ENCODE results near the gene CANT1. TPM values are rescaled to one million over a fixed set of nuclear protein-coding genes. Genes with fewer than 3 reads are reported as not detected.

CANT1 gene
- total RNA-seq, 1 experiment from 2014 or later = 97.1 TPM

DNA sequence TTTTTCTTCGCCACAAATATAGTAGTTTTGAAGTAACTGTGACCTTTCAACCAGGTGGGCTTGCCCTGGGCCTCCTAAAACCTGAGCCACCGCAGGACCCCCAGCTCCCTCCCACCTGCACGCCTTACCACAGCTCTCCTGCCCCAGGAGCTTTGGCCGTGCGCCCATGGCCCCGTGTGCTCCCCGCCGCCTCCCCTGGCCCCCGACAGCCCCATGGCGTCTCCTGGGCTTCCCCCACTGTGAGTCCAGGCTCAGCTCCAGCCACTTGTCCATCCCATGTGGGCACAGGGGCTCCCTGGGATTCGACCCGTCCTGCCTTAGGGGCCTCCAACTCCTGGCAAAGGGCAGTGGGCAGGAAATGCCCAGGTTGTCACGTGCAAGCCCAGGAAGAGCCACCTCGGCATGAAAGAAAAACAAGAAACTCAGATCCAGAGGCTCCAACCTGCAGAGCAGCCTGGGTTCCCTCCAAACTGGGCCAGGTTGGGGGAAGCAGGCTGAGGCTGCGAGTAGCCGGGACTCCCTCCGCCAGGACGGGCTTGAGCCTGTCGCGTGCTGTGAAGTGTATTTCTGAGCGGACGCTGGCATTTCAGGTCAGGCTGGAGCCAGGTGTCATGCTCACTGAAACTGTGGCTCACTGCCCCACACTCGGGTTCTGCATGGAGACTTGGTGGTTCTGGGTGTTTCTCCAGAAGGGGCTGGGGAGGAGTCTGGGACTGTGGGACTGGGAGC lies 35.6 kb downstream of the CANT1 start:
- H3K4me2 ChIP-seq (ENCODE audit: low read length) = no peak overlapping the region
- intact Hi-C loops (cut with micrococcal nuclease) = no loop called here
- TF ChIP-seq RAD21 (IDR thresholded peaks at IDR 0.05; ENCODE audit: low read depth) = no peak
- TF ChIP-seq CEBPB (IDR thresholded peaks at IDR 0.05; ENCODE audit: low read depth) = no peak
- no peak for TF ChIP-seq ELF1 (IDR thresholded peaks at IDR 0.05; ENCODE audit: borderline replicate concordance, low read depth)
- TF ChIP-seq SP1 (IDR thresholded peaks at IDR 0.05; ENCODE audit: low read depth) = no peak
- TF ChIP-seq, protein P1, sequence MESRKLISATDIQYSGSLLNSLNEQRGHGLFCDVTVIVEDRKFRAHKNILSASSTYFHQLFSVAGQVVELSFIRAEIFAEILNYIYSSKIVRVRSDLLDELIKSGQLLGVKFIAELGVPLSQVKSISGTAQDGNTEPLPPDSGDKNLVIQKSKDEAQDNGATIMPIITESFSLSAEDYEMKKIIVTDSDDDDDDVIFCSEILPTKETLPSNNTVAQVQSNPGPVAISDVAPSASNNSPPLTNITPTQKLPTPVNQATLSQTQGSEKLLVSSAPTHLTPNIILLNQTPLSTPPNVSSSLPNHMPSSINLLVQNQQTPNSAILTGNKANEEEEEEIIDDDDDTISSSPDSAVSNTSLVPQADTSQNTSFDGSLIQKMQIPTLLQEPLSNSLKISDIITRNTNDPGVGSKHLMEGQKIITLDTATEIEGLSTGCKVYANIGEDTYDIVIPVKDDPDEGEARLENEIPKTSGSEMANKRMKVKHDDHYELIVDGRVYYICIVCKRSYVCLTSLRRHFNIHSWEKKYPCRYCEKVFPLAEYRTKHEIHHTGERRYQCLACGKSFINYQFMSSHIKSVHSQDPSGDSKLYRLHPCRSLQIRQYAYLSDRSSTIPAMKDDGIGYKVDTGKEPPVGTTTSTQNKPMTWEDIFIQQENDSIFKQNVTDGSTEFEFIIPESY (IDR thresholded peaks at IDR 0.05; ENCODE audit: extremely low read depth, insufficient replicate concordance, low read length) = no peak
- TF ChIP-seq, protein P2, sequence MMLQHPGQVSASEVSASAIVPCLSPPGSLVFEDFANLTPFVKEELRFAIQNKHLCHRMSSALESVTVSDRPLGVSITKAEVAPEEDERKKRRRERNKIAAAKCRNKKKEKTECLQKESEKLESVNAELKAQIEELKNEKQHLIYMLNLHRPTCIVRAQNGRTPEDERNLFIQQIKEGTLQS (IDR thresholded peaks at IDR 0.05) = no peak
- TF ChIP-seq ZFX (IDR thresholded peaks at IDR 0.05) = no peak
- no peak for TF ChIP-seq CBX3 (IDR thresholded peaks at IDR 0.05; ENCODE audit: low read depth)
- no peak for TF ChIP-seq EGR1 (IDR thresholded peaks at IDR 0.05; ENCODE audit: low read depth)
- no peak for TF ChIP-seq ZNF274 (IDR thresholded peaks at IDR 0.05; ENCODE audit: low read depth, low read length)
- TF ChIP-seq POLR2AphosphoS5 (IDR thresholded peaks at IDR 0.05; ENCODE audit: low read depth, low read length) = no peak
- TF ChIP-seq, protein P3, sequence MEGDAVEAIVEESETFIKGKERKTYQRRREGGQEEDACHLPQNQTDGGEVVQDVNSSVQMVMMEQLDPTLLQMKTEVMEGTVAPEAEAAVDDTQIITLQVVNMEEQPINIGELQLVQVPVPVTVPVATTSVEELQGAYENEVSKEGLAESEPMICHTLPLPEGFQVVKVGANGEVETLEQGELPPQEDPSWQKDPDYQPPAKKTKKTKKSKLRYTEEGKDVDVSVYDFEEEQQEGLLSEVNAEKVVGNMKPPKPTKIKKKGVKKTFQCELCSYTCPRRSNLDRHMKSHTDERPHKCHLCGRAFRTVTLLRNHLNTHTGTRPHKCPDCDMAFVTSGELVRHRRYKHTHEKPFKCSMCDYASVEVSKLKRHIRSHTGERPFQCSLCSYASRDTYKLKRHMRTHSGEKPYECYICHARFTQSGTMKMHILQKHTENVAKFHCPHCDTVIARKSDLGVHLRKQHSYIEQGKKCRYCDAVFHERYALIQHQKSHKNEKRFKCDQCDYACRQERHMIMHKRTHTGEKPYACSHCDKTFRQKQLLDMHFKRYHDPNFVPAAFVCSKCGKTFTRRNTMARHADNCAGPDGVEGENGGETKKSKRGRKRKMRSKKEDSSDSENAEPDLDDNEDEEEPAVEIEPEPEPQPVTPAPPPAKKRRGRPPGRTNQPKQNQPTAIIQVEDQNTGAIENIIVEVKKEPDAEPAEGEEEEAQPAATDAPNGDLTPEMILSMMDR (IDR thresholded peaks at IDR 0.05 in 2 of 3, conservative IDR thresholded peaks at IDR 0.05 in 1 of 3; ENCODE audit: borderline replicate concordance in 1 of 3, insufficient read depth in 1 of 3, low read depth in 2 of 3, low read length in 2 of 3) = no peak
- TF ChIP-seq, protein P4, sequence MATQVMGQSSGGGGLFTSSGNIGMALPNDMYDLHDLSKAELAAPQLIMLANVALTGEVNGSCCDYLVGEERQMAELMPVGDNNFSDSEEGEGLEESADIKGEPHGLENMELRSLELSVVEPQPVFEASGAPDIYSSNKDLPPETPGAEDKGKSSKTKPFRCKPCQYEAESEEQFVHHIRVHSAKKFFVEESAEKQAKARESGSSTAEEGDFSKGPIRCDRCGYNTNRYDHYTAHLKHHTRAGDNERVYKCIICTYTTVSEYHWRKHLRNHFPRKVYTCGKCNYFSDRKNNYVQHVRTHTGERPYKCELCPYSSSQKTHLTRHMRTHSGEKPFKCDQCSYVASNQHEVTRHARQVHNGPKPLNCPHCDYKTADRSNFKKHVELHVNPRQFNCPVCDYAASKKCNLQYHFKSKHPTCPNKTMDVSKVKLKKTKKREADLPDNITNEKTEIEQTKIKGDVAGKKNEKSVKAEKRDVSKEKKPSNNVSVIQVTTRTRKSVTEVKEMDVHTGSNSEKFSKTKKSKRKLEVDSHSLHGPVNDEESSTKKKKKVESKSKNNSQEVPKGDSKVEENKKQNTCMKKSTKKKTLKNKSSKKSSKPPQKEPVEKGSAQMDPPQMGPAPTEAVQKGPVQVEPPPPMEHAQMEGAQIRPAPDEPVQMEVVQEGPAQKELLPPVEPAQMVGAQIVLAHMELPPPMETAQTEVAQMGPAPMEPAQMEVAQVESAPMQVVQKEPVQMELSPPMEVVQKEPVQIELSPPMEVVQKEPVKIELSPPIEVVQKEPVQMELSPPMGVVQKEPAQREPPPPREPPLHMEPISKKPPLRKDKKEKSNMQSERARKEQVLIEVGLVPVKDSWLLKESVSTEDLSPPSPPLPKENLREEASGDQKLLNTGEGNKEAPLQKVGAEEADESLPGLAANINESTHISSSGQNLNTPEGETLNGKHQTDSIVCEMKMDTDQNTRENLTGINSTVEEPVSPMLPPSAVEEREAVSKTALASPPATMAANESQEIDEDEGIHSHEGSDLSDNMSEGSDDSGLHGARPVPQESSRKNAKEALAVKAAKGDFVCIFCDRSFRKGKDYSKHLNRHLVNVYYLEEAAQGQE (IDR thresholded peaks at IDR 0.05; ENCODE audit: low read depth) = no peak
- TF ChIP-seq SIN3A (IDR thresholded peaks at IDR 0.05; ENCODE audit: low read depth) = no peak
- no peak for TF ChIP-seq EZH2 (IDR thresholded peaks at IDR 0.05)
- TF ChIP-seq POLR2A (IDR thresholded peaks at IDR 0.05; ENCODE audit: borderline replicate concordance, extremely low read depth, insufficient read depth, insufficient read length) = no peak
- TF ChIP-seq YY1 (IDR thresholded peaks at IDR 0.05; ENCODE audit: extremely low read depth, insufficient replicate concordance, low read depth, low read length) = no peak
- no peak for TF ChIP-seq JUND (IDR thresholded peaks at IDR 0.05)
- TF ChIP-seq SRF (IDR thresholded peaks at IDR 0.05; ENCODE audit: low read depth) = no peak
- TF ChIP-seq EZH2phosphoT487 (IDR thresholded peaks at IDR 0.05; ENCODE audit: borderline replicate concordance) = no peak
- POLR2A ChIA-PET = no interaction called here
- no peaks in the 10 kb centered on the region for H3K9me2 ChIP-seq (ENCODE audit: insufficient read depth)
- CTCF ChIA-PET = interaction anchor here (0.7 to 2.1 kb wide), 4 partner anchors 10 to 112 kb away, joined by 3 to 10 read pairs (median 4); no protein-coding TSS in a partner anchor
- no peak overlapping the region for H2AFZ ChIP-seq (ENCODE audit: low read depth, low read length, poor library complexity, severe bottlenecking)
- peaks cover 26 to 51% of the 10 kb centered on the region in 2 experiments for H3K4me1 ChIP-seq (ENCODE audit: control insufficient read depth in 1 of 2, insufficient read depth in 2 of 2, low read length in 2 of 2)
- no peaks in the 10 kb centered on the region for H3K9me3 ChIP-seq (ENCODE audit: control insufficient read depth in 1 of 2, insufficient read depth in 1 of 2, low read depth in 1 of 2, low read length in 2 of 2)
- H3K79me2 ChIP-seq (ENCODE audit: insufficient read depth, low read length) = peaks cover 36% of the 10 kb centered on the region
- peaks cover 20 to 45% of the 10 kb centered on the region in 2 experiments; a peak in 3 of 4 replicates for H3K36me3 ChIP-seq (ENCODE audit: control insufficient read depth in 1 of 2, insufficient read depth in 2 of 2, low read length in 2 of 2)
- BruUV-seq (replicated peaks) = no TSS peak
- RAD21 ChIA-PET (ENCODE audit: low non-redundant PET in 1 of 2, low total read pairs in 2 of 2, uncharacterized antibody in 2 of 2, unreplicated experiment in 2 of 2) = interaction anchor here (0.6 to 0.8 kb wide), 2 partner anchors 110 to 660 kb away, joined by 3 read pairs; no protein-coding TSS in a partner anchor
- ATAC-seq (no peak), DNase-seq (ENCODE audit: low read depth, low spot score) (no peak)
- no peak overlapping the region for H3K9ac ChIP-seq (ENCODE audit: low read length)
- H3K4me3 ChIP-seq (replicated peaks in 1 of 2; ENCODE audit: low read depth in 1 of 2, low read length in 2 of 2) = no peak overlapping the region
- H3K27ac ChIP-seq (ENCODE audit: low read depth, low read length) = no peak overlapping the region; the same call in 1 of the 2 replicates
- no peaks in the 10 kb centered on the region for H3K27me3 ChIP-seq (ENCODE audit: insufficient read depth, low read length)
- no peaks in the 10 kb centered on the region for H4K20me1 ChIP-seq (ENCODE audit: insufficient read depth)

Measured in HCT116 (cell line).